Coronary artery (tissue), 2 donors: ENCODE results near the gene TAS1R1.
"Not testable (repeated sequence)": the region's sequence is repeated elsewhere in the genome, so short reads cannot be mapped to it uniquely, and the experiment has no call there.

Experiments
- DNase-seq: peaks from one replicate; pipeline ENCODE4 v3.0.0-alpha.2; 2017; ENCODE audit warnings: low spot score
- H3K27ac ChIP-seq, 2 donors: fragments of 200-600 bp; sonication (generic); one replicate each; pipeline ENCODE4 v1.5.1; 2016 to 2019
- H3K4me3 ChIP-seq: fragments of 200-600 bp; sonication (generic); 2 replicates; pipeline ENCODE4 v1.5.1; 2016; ENCODE audit warnings: mild to moderate bottlenecking, moderate library complexity
- TF ChIP-seq, protein P1 (sequence below): fragments of 200-600 bp; sonication (generic); IDR thresholded peaks from one replicate; pipeline ENCODE4 v1.5.1; 2019; ENCODE audit warnings: antibody characterized with exemption

TAS1R1 gene

DNA sequence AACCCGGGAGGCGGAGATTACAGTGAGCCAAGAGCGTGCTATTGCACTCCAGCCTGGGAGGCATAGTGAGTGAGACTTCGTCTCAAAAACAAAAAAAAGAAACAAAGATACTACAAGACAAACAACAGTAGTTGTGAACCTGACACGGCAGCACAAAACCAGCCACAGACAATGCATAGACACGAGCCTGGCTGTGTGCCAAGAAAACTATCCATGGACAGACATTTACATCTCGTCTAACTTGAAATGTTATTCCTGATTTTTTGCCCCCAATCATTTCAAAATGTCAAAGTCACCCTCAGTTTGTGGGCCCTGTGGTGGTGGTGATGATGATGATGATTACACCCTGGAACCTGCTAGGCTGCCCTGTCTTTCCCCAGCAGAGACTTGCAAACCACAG is 41.2 kb downstream of the TAS1R1 start:
- no peak for DNase-seq
- TF ChIP-seq, protein P1, sequence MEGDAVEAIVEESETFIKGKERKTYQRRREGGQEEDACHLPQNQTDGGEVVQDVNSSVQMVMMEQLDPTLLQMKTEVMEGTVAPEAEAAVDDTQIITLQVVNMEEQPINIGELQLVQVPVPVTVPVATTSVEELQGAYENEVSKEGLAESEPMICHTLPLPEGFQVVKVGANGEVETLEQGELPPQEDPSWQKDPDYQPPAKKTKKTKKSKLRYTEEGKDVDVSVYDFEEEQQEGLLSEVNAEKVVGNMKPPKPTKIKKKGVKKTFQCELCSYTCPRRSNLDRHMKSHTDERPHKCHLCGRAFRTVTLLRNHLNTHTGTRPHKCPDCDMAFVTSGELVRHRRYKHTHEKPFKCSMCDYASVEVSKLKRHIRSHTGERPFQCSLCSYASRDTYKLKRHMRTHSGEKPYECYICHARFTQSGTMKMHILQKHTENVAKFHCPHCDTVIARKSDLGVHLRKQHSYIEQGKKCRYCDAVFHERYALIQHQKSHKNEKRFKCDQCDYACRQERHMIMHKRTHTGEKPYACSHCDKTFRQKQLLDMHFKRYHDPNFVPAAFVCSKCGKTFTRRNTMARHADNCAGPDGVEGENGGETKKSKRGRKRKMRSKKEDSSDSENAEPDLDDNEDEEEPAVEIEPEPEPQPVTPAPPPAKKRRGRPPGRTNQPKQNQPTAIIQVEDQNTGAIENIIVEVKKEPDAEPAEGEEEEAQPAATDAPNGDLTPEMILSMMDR: no peak
- Histone ChIP-seq H3K4me3 (peak overlapping the region; percentile 52), H3K27ac (peak overlapping the region in 1 of 2 donors; percentile 54)

DNA sequence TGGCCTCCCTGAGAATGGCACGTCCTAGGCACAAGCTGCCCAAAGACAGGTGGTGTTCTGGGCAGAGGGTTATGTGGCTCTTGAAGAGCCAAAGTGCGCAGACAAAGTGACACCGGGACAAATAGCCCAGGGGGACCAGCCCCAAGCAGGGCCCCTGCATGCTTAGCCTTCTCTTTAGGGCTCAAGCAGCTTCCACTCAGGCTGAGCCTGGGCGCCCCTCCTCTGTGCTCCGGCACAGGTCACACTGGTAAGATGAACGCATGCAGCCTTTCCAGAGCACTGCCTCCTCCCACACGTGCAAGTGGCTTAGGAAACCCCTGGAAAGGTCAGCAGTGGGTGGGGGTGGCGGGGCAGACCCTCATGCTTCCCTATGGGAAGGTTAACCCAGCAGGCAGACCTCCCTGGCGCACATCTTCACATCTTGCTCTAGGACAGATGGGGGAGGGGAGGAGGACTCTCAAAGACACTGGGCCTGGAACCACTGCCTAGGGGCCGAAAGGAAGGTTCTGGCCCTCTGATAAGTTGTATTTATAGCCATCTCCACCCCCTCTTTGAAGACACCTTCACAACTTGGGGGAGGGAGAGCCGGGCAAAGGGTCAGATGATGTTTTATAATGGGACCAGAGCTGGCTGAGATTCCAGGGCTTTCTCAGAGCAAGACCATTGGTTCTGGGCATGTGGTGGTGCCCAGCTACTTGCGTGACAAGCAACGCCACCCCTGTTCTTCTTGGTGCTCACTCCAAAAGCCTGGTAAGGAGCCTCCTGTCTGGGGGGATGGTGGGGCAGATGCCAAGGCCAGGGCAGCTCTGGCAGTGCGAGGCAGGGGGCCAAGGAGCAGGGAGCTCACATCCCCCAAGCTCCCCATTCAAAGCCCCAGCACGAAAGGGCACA is 42.0 kb downstream of the TAS1R1 start:
- Histone ChIP-seq H3K4me3 (peak overlapping the region; percentile 52), H3K27ac (peak overlapping the region; percentile 46 to 54)
- no peak for DNase-seq
- TF ChIP-seq, protein P1: no peak

- TF ChIP-seq, protein P1: no peak
- Histone ChIP-seq H3K4me3 (peak overlapping the region; percentile 52), H3K27ac (peak overlapping the region; percentile 46 to 54)
- no peak for DNase-seq
These were observed 42.6 kb downstream of the TAS1R1 start for GRCh38 chr1:6597777-6598131.

- Histone ChIP-seq H3K4me3 (peak overlapping the region; percentile 96), H3K27ac (peak overlapping the region; percentile 44 to 90)
- DNase-seq: no peak
- TF ChIP-seq, protein P1: no peak
These were observed 44.3 kb downstream of the TAS1R1 start for GRCh38 chr1:6599141-6599975.

DNA sequence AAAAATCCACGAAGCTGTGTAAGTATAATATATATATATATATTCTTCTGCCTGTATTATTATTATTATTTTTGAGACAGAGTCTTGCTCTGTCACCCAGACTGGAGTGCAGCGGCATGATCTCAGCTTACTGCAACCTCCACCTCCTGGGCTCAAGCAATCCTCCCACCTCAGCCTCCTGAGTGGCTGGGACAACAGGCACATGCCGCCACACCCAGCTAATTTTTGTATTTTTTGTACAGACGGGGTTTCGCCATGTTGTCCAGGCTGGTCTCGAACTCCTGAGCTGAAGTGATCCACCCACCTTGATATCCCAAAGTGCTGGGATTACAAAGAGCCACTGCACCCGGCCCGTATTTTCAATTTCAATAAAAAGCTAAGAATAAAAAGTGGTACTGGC is 44.9 kb downstream of the TAS1R1 start:
- DNase-seq: not testable (repeated sequence)
- H3K4me3 ChIP-seq: peak overlapping the region; percentile 96
- H3K27ac ChIP-seq: peak overlapping the region; percentile 90 to 98

GRCh38 chr1:6600410-6601048 is 45.4 kb downstream of the TAS1R1 start:
- H3K27ac ChIP-seq: peak overlapping the region; percentile 90 to 98
- no peak for DNase-seq

More at GRCh38 chr1:6600410-6601048, 45.4 kb downstream of the TAS1R1 start:
- H3K4me3 ChIP-seq: peak overlapping the region; percentile 96
- TF ChIP-seq, protein P1: no peak
